Stomach (tissue), 9 donors: ENCODE measurements around the gene TMBIM4. TPM values are rescaled to one million over a fixed set of nuclear protein-coding genes. Genes with fewer than 3 reads are reported as not detected.
A peak's percentile ranks its signal among the peaks of the same experiment; 100 is the strongest.

Experiments used
- DNase-seq, 2 donors: peaks; one replicate each; pipeline versions ENCODE4 v3.0.0 to v3.0.0-alpha.2; 2013 to 2019
- H3K27ac ChIP-seq, 5 donors: fragments of 200-600 bp in 4 of 5; sonication (generic) in 4 of 5; one replicate each; pipeline ENCODE4 v1.5.1; 2013 to 2019; ENCODE audit warnings: mild to moderate bottlenecking in 1 of 5, moderate library complexity in 1 of 5
- H3K27me3 ChIP-seq, 3 donors: fragments of 200-600 bp; sonication (generic); one replicate each; pipeline ENCODE4 v1.5.1; 2017 to 2019; ENCODE audit warnings: mixed run types in 1 of 3
- H3K36me3 ChIP-seq, 4 donors: fragments of 200-600 bp; sonication (generic); 1 replicate in 3 of 4; 2 replicates in 1 of 4; pipeline ENCODE4 v1.5.1; 2016 to 2019
- H3K4me1 ChIP-seq, 4 donors: fragments of 200-600 bp; sonication (generic); one replicate each; pipeline ENCODE4 v1.5.1; 2016 to 2019
- H3K4me3 ChIP-seq, 4 donors: fragments of 200-600 bp; sonication (generic) in 3 of 4; one replicate each; pipeline ENCODE4 v1.5.1; 2016 to 2019; ENCODE audit warnings: mild to moderate bottlenecking in 1 of 4
- H3K9me3 ChIP-seq, 4 donors: fragments of 200-600 bp; sonication (generic); one replicate each; pipeline ENCODE4 v1.5.1; 2016 to 2019
- EP300 ChIP-seq: sonication (generic); formaldehyde crosslinking; IDR thresholded peaks from one replicate; pipeline ENCODE4 v1.6.1; 2017; ENCODE audit warnings: antibody characterized with exemption
- POLR2A ChIP-seq, 4 donors: fragments of 450-650 bp; IDR thresholded peaks; one replicate each; pipeline ENCODE4 v1.6.1; 2016; ENCODE audit warnings: antibody characterized with exemption in 4 of 4, control low read depth in 2 of 4, mild to moderate bottlenecking in 1 of 4, moderate library complexity in 1 of 4
- POLR2AphosphoS5 ChIP-seq, 3 donors: sonication (generic); formaldehyde crosslinking; IDR thresholded peaks; one replicate each; pipeline ENCODE4 v1.6.1; 2016; ENCODE audit warnings: antibody characterized with exemption in 3 of 3
- whole genome bisulfite sequencing, 5 donors: extraction: QIAGEN DNeasy Blood & Tissue Kit in 3 of 5; methylation state at CpG; one replicate each; pipeline versions ENCODE4 v1.1.5 to v1.1.7; 2013 to 2018; 5-methylcytosine and 5-hydroxymethylcytosine counted together
- intact Hi-C: fragments of 100-400 bp; cut with DNase I; formaldehyde crosslinking; loops from one replicate; pipeline ENCODE4 v1.15.1; 2023; ENCODE audit warnings: low total_unique reads
- polyA plus RNA-seq, 3 donors: library from polyadenylated mRNA; stranded (reverse); fragments of 200-250 nt; gene quantifications; one replicate each; pipeline ENCODE4 v1.2.3, GENCODE V29; 2013
- total RNA-seq, 5 donors: library from RNA; depleted of rRNA; stranded (reverse); fragments of >200 nt; gene quantifications; one replicate each; pipeline versions ENCODE4 v1.1.0 to v1.2.3, GENCODE V29; 2014 to 2016
- TF ChIP-seq, protein P1 (sequence below), 7 experiments: fragments of 450-650 bp in 4 of 7; fragments of 200-600 bp in 3 of 7; sonication (generic) in 3 of 7; IDR thresholded peaks; one replicate each; pipeline ENCODE4 v1.5.1; 2016 to 2019; ENCODE audit warnings: antibody characterized with exemption in 7 of 7, control low read depth in 2 of 7, mild to moderate bottlenecking in 1 of 7
- donor health status: healthy with polysubstance abuse.
- donor health status: Bipolar disorder and iron deficiency.
- donor health status: healthy.

The TMBIM4 gene
- total and polyA plus RNA-seq, 8 donors: 19.4 to 117 (median 94.6) TPM

DNA sequence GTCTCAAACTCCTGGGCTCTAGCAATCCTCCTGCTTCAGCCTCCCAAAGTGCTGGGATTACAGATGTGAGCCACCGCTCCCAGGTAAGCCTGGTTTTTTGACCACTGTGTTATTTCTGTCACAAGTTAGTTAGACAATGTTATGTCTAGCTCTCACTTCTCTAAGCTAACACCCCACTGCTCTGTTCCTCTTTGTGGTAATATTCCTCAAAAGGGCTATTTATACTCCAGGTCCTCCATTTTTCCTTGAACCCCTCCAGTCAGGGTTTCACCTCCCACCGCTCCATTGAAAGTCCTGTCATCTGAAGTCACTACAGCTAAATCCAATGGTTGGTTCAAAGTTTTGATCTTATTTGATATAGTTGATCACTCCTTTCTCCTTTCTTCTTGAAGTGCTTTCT lies 24.3 kb upstream of the TMBIM4 start:
- no peak overlapping the region for H3K4me3 ChIP-seq
- peak overlapping the region in 1 of 5 donors; percentile 87 for H3K27ac ChIP-seq
- TF ChIP-seq POLR2A (IDR thresholded peaks at IDR 0.05) (no peak), EP300 (no peak), POLR2AphosphoS5 (IDR thresholded peaks at IDR 0.05) (no peak)
- TF ChIP-seq, protein P1, sequence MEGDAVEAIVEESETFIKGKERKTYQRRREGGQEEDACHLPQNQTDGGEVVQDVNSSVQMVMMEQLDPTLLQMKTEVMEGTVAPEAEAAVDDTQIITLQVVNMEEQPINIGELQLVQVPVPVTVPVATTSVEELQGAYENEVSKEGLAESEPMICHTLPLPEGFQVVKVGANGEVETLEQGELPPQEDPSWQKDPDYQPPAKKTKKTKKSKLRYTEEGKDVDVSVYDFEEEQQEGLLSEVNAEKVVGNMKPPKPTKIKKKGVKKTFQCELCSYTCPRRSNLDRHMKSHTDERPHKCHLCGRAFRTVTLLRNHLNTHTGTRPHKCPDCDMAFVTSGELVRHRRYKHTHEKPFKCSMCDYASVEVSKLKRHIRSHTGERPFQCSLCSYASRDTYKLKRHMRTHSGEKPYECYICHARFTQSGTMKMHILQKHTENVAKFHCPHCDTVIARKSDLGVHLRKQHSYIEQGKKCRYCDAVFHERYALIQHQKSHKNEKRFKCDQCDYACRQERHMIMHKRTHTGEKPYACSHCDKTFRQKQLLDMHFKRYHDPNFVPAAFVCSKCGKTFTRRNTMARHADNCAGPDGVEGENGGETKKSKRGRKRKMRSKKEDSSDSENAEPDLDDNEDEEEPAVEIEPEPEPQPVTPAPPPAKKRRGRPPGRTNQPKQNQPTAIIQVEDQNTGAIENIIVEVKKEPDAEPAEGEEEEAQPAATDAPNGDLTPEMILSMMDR (IDR thresholded peaks at IDR 0.05): no peak
- H3K9me3 ChIP-seq: no peaks in the 10 kb centered on the region
- H3K4me1 ChIP-seq: peaks cover 17 to 87% (median 37%) of the 10 kb centered on the region in 4 donors
- 91 to 96% (median 95%) methylated on average over 2 of the region's 2 CpGs for WGBS, 5 donors
- intact Hi-C loops: no loop called here
- DNase-seq: no peak
- peaks cover 0 to 1% (median 0%) of the 10 kb centered on the region in 3 donors for H3K27me3 ChIP-seq
- H3K36me3 ChIP-seq: peaks cover 0 to 8% (median 2%) of the 10 kb centered on the region in 4 donors

DNA sequence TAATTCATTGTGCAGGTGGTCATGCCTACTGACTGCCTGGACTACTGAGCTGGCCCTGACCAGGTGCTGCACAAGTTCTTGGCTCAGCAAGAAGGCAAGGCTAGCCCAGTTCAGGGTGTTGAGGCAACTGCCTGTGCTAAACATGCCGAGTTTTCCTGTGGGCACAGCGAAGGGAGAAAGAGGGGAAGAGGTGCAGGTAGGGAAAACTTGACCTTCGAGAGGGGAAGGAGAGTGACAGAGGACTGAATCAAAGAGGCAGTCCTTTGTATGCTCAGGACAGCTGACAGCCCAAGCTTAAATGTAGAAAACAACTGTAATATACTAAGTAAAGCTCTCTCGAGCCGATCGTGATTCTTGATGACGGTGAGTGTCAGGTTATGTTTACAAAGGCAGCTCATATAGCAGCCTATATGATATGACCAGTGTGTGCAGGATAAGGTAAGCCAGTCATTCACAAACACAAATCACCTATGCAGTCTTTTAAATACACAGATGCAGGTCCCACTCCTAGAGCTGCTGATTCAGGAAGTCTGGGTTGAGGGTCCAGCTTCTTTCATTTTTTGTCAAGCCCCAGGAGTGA lies 21.8 kb upstream of the TMBIM4 start:
- Histone ChIP-seq H3K4me1 (peaks cover 10 to 77% (median 36%) of the 10 kb centered on the region in 4 donors), H3K27me3 (peaks cover 0 to 10% (median 4%) of the 10 kb centered on the region in 3 donors), H3K36me3 (peaks cover 0 to 8% (median 0%) of the 10 kb centered on the region in 4 donors), H3K9me3 (no peaks in the 10 kb centered on the region), H3K4me3 (peak overlapping the region in 2 of 4 donors; percentile 47 to 54), H3K27ac (peak overlapping the region in 3 of 5 donors; percentile 89 to 94 (median 91))
- DNase-seq: no peak
- WGBS, 5 donors: 28 to 51% (median 42%) methylated on average over 7 of the region's 7 CpGs
- intact Hi-C loops: no loop called here
- TF ChIP-seq POLR2A (IDR thresholded peaks at IDR 0.05) (no peak), EP300 (no peak), POLR2AphosphoS5 (IDR thresholded peaks at IDR 0.05) (no peak)
- TF ChIP-seq, protein P1 (IDR thresholded peaks at IDR 0.05): no peak

- peaks cover 0 to 8% (median 0%) of the 10 kb centered on the region in 4 donors for H3K36me3 ChIP-seq
- DNase-seq: peak in 1 of 2 donors; percentile 26
- TF ChIP-seq, protein P1 (IDR thresholded peaks at IDR 0.05): no peak
- TF ChIP-seq EP300 (no peak), POLR2A (IDR thresholded peaks at IDR 0.05) (no peak)
- intact Hi-C loops: no loop called here
- peaks cover 8 to 68% (median 28%) of the 10 kb centered on the region in 4 donors for H3K4me1 ChIP-seq
- peak overlapping the region in 4 of 5 donors; percentile 81 to 94 (median 90) for H3K27ac ChIP-seq
- H3K9me3 ChIP-seq: no peaks in the 10 kb centered on the region
- peak overlapping the region in 3 of 4 donors; percentile 47 to 59 (median 54) for H3K4me3 ChIP-seq
- WGBS, 5 donors: 15 to 56% (median 42%) methylated on average over 1 of the region's 1 CpG
- peaks cover 0 to 10% (median 4%) of the 10 kb centered on the region in 3 donors for H3K27me3 ChIP-seq
Measured at GRCh38 chr12:66190519-66191370, 20.9 kb upstream of the TMBIM4 start.

DNA sequence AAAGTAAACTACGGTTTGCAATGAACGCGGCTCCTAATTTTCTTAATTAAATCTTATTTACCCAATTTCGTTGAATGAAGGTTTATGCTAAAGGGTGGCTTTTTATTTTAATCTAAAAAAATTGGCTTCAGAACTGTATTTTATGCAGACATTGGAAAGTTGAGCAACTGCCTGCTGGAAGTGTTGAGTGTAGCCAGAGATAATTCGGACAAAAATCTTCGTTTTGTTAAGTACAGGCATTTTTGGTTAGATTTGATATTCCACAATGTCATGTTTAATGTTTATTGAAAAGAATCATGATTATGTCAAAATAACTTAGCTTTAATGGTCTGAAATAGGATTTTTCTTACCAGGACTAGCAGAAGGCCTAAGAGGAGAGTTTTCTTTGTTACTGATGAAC lies 20.1 kb upstream of the TMBIM4 start:
- Histone ChIP-seq H3K36me3 (peaks cover 0 to 8% (median 0%) of the 10 kb centered on the region in 4 donors), H3K27ac (peak overlapping the region in 4 of 5 donors; percentile 81 to 94 (median 90)), H3K9me3 (no peaks in the 10 kb centered on the region), H3K27me3 (peaks cover 0 to 10% (median 4%) of the 10 kb centered on the region in 3 donors), H3K4me3 (peak overlapping the region; percentile 47 to 59 (median 53)), H3K4me1 (peaks cover 0 to 60% (median 21%) of the 10 kb centered on the region in 4 donors)
- WGBS, 5 donors: 67 to 80% (median 71%) methylated on average over 6 of the region's 6 CpGs
- no peak for DNase-seq
- intact Hi-C loops: no loop called here
- TF ChIP-seq POLR2A (IDR thresholded peaks at IDR 0.05): no peak
- no peak for TF ChIP-seq EP300
- TF ChIP-seq, protein P1 (IDR thresholded peaks at IDR 0.05): no peak
- no peak for TF ChIP-seq POLR2AphosphoS5 (IDR thresholded peaks at IDR 0.05)
